AG04450 (cell line): Measurements from ENCODE around the gene CACNA2D2. TPM values are rescaled to one million over a fixed set of nuclear protein-coding genes. Genes with fewer than 3 reads are reported as not detected.

Source experiments
- CTCF ChIA-PET: fragments of 300-600, 350-600 bp; formaldehyde crosslinking; extraction: SDS; loops from one replicate; lab custom pipeline; 2022; ENCODE audit warnings: antibody characterized with exemption, inconsistent platforms; lab: Charles Lee
- POLR2A ChIA-PET: fragments of 350-600 bp; formaldehyde crosslinking; extraction: SDS; loops from one replicate; lab custom pipeline; 2021; ENCODE audit warnings: antibody characterized with exemption, inconsistent platforms; lab: Yijun Ruan, JAX
- DNase-seq: peaks from one replicate; pipeline ENCODE4 v3.0.0-alpha.2; 2011; ENCODE audit warnings: low read depth, low spot score
- H3K27ac ChIP-seq: one replicate; pipeline ENCODE4 v1.5.1; 2012; ENCODE audit warnings: low read depth, low read length, control low read depth
- H3K27me3 ChIP-seq: one replicate; pipeline ENCODE4 v1.6.0; 2012; ENCODE audit warnings: low read length; ENCODE audit not compliant: control insufficient read depth, insufficient read depth
- H3K4me3 ChIP-seq: 2 replicates; pipeline ENCODE4 v1.5.1; 2011; ENCODE audit warnings: mild to moderate bottlenecking, low read depth, low read length, control low read depth
- H3K9me3 ChIP-seq: 2 replicates; pipeline ENCODE4 v1.5.1; 2012; ENCODE audit warnings: low read length; ENCODE audit not compliant: control insufficient read depth, insufficient read depth
- CTCF ChIP-seq: IDR thresholded peaks from 2 replicates; pipeline ENCODE4 v1.5.1; 2011; ENCODE audit warnings: low read depth, low read length, control low read depth, inconsistent platforms
- polyA plus RNA-seq: library from polyadenylated mRNA; depleted of rRNA; stranded (reverse); fragments of >200 nt; gene quantifications from 2 replicates; pipeline ENCODE4 v1.2.3, GENCODE V29; 2011

CACNA2D2 gene
- polyA plus RNA-seq, 1 experiment = 0.09 TPM

GRCh38 chr3:50539356-50540286 is 36.2 kb upstream of the CACNA2D2 start:
- Histone ChIP-seq H3K27me3 (peaks cover 42% of the 10 kb centered on the region), H3K9me3 (no peaks in the 10 kb centered on the region), H3K4me3 (no peak overlapping the region), H3K27ac (no peak overlapping the region)
- POLR2A ChIA-PET = no interaction called here
- TF ChIP-seq CTCF = no peak
- CTCF ChIA-PET = interaction anchor here (1.0 to 2.3 kb wide), 4 partner anchors 10 to 192 kb away, joined by 3 to 15 read pairs (median 3); no protein-coding TSS in a partner anchor
- DNase-seq = no peak

GRCh38 chr3:50537421-50538129 is 34.1 kb upstream of the CACNA2D2 start:
- POLR2A ChIA-PET = no interaction called here
- Histone ChIP-seq H3K4me3 (no peak overlapping the region), H3K27ac (no peak overlapping the region), H3K9me3 (no peaks in the 10 kb centered on the region), H3K27me3 (peaks cover 54% of the 10 kb centered on the region)
- CTCF ChIA-PET = interaction anchor here (1.0 to 1.7 kb wide), 5 partner anchors 15 to 191 kb away, joined by 3 to 5 read pairs (median 3); no protein-coding TSS in a partner anchor
- TF ChIP-seq CTCF = no peak
- DNase-seq = no peak

GRCh38 chr3:50536471-50537180 is 33.2 kb upstream of the CACNA2D2 start:
- ChIA-PET POLR2A (no interaction called here), CTCF (interaction anchor here (1.0 to 1.1 kb wide), 2 partner anchors 14 to 190 kb away, joined by 3 read pairs; no protein-coding TSS in a partner anchor)
- no peak for TF ChIP-seq CTCF
- no peak for DNase-seq
- H3K4me3 ChIP-seq = no peak overlapping the region
- H3K27ac ChIP-seq = no peak overlapping the region
- H3K27me3 ChIP-seq = peaks cover 61% of the 10 kb centered on the region
- H3K9me3 ChIP-seq = no peaks in the 10 kb centered on the region

GRCh38 chr3:50534681-50535330 is 31.4 kb upstream of the CACNA2D2 start:
- no peak overlapping the region for H3K27ac ChIP-seq
- H3K27me3 ChIP-seq = peaks cover 65% of the 10 kb centered on the region
- no peaks in the 10 kb centered on the region for H3K9me3 ChIP-seq
- no peak for DNase-seq
- CTCF ChIA-PET = no interaction called here
- H3K4me3 ChIP-seq = no peak overlapping the region
- TF ChIP-seq CTCF = no peak
- POLR2A ChIA-PET = no interaction called here
